HepG2 (cell line): ENCODE measurements around the gene TMX2. TPM values are rescaled to one million over a fixed set of nuclear protein-coding genes. Genes with fewer than 3 reads are reported as not detected.

Source experiments
- HNRNPL ChIP-seq: fragments of 200-400 bp; formaldehyde crosslinking; IDR thresholded peaks from 2 replicates; pipeline ENCODE4 v1.6.1; 2017; ENCODE audit warnings: mild to moderate bottlenecking, low read depth, low read length
- MEIS1 ChIP-seq: sonication (generic); formaldehyde crosslinking; IDR thresholded peaks from 2 replicates; pipeline ENCODE4 v1.9.0; 2021; ENCODE audit warnings: mild to moderate bottlenecking, missing genetic modification reagents, moderate library complexity, borderline replicate concordance
- NFE2L1 ChIP-seq: sonication (generic); formaldehyde crosslinking; IDR thresholded peaks from 2 replicates; pipeline ENCODE4 v1.4.0; 2020; ENCODE audit warnings: missing genetic modification reagents, mild to moderate bottlenecking, borderline replicate concordance
- TMF1 ChIP-seq: sonication (generic); formaldehyde crosslinking; IDR thresholded peaks from 2 replicates; pipeline ENCODE4 v1.8.1; 2022; ENCODE audit warnings: low read depth, missing genetic modification reagents
- ZNF850 ChIP-seq: sonication (generic); formaldehyde crosslinking; conservative IDR thresholded peaks from 2 replicates; pipeline ENCODE4 v1.9.0; 2021; ENCODE audit warnings: mild to moderate bottlenecking, missing genetic modification reagents
- polyA plus RNA-seq, 8 experiments: library from polyadenylated mRNA; depleted of rRNA in 3 of 8; stranded (reverse) in 7 of 8; unstranded in 1 of 8; fragments of >200 nt; fragmentation: Illumina TruSeq in 4 of 8; extraction: Trizol in 4 of 8; gene quantifications; 2 replicates each; pipeline versions ENCODE4 v1.2.1 to v1.2.3, GENCODE V29; 2011 to 2016; ENCODE audit warnings: low read depth in 4 of 8, missing spikeins in 1 of 8, mixed read lengths in 1 of 8; ENCODE audit not compliant: insufficient read depth in 1 of 8
- total RNA-seq, 5 experiments: library from RNA; depleted of rRNA; stranded (reverse); fragments of >200 nt; fragmentation: Illumina TruSeq; extraction: Trizol; gene quantifications; 2 replicates each; pipeline ENCODE4 v1.2.3, GENCODE V29; 2016; ENCODE audit warnings: low read depth in 1 of 5
- TF ChIP-seq, protein P1 (sequence below), 2 experiments: sonication (generic) in 1 of 2; formaldehyde crosslinking in 1 of 2; IDR thresholded peaks; 2 replicates each; pipeline versions ENCODE4 v1.6.1 to v1.9.0; 2014 to 2022; ENCODE audit warnings: antibody characterized with exemption in 1 of 2, borderline replicate concordance in 1 of 2, inconsistent platforms in 1 of 2, low read depth in 1 of 2, missing genetic modification reagents in 1 of 2
- TF ChIP-seq, protein P2 (sequence below): IDR thresholded peaks from 2 replicates; pipeline ENCODE4 v1.6.1; 2016
- TF ChIP-seq, protein P3 (sequence below): sonication (generic); formaldehyde crosslinking; IDR thresholded peaks from 2 replicates; pipeline ENCODE4 v1.4.0; 2020; ENCODE audit warnings: mild to moderate bottlenecking, missing genetic modification reagents, borderline replicate concordance

TMX2 gene
- total and polyA plus RNA-seq, 2 of the 13 experiments (the other 11 are each of a cell fraction or from before 2014, with no cell fraction given): 84.5 to 129 TPM

DNA sequence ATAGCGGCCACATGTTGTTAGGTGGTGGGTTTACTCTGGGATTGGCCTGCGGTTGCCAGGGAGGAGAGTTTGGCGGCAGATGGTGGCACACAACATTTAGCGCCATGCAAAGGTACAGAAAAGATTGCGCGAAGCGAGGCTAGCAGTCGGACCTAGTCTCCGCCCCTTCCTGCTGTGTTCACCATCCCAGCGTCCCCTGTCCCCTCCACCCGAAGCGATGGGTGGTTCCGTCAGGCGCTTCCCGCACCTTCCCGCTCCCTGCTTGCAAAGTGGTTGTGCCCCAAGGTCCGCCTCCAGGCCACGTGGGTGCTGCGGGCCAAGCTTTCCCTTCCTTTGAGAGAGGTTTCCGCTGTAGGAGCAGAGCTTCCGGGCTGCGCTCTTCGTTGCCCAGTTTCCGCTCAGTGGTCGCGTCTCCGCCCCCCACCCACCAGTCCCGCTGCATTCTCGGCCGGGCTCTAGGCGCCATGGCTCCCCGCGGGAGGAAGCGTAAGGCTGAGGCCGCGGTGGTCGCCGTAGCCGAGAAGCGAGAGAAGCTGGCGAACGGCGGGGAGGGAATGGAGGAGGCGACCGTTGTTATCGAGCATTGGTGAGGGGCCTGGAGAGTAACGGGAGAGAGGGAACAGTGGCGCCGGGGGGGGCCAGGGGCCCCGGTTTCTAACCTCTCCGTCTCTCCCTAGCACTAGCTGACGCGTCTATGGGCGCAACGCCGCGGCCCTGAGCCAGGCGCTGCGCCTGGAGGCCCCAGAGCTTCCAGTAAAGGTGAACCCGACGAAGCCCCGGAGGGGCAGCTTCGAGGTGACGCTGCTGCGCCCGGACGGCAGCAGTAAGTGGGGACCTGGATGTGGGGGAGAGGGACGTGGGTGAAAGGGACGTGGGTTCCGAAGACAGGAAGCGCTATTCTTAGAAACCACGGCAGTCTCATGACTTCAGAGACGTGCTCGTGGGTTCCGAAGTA lies 29.0 kb downstream of the TMX2 start, which contains the start of gene SELENOH (continued):
- TF ChIP-seq, protein P1, sequence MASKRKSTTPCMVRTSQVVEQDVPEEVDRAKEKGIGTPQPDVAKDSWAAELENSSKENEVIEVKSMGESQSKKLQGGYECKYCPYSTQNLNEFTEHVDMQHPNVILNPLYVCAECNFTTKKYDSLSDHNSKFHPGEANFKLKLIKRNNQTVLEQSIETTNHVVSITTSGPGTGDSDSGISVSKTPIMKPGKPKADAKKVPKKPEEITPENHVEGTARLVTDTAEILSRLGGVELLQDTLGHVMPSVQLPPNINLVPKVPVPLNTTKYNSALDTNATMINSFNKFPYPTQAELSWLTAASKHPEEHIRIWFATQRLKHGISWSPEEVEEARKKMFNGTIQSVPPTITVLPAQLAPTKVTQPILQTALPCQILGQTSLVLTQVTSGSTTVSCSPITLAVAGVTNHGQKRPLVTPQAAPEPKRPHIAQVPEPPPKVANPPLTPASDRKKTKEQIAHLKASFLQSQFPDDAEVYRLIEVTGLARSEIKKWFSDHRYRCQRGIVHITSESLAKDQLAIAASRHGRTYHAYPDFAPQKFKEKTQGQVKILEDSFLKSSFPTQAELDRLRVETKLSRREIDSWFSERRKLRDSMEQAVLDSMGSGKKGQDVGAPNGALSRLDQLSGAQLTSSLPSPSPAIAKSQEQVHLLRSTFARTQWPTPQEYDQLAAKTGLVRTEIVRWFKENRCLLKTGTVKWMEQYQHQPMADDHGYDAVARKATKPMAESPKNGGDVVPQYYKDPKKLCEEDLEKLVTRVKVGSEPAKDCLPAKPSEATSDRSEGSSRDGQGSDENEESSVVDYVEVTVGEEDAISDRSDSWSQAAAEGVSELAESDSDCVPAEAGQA (IDR thresholded peaks at IDR 0.05; ENCODE audit: low read depth): no peak
- TF ChIP-seq, protein P1 (CRISPR knock-in tag; IDR thresholded peaks at IDR 0.05; ENCODE audit: borderline replicate concordance): no peak
- no peak for TF ChIP-seq ZNF850 (CRISPR knock-in tag)
- no peak for TF ChIP-seq NFE2L1
- TF ChIP-seq MEIS1 (CRISPR knock-in tag): no peak
- TF ChIP-seq, protein P2, sequence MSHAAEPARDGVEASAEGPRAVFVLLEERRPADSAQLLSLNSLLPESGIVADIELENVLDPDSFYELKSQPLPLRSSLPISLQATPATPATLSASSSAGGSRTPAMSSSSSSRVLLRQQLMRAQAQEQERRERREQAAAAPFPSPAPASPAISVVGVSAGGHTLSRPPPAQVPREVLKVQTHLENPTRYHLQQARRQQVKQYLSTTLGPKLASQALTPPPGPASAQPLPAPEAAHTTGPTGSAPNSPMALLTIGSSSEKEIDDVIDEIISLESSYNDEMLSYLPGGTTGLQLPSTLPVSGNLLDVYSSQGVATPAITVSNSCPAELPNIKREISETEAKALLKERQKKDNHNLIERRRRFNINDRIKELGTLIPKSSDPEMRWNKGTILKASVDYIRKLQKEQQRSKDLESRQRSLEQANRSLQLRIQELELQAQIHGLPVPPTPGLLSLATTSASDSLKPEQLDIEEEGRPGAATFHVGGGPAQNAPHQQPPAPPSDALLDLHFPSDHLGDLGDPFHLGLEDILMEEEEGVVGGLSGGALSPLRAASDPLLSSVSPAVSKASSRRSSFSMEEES (CRISPR knock-in tag): no peak; the same call in 1 of the 2 replicates
- 0 out of 2 replicates have a peak, but pooled peaks have one; percentile 52 for TF ChIP-seq HNRNPL
- TF ChIP-seq, protein P3, sequence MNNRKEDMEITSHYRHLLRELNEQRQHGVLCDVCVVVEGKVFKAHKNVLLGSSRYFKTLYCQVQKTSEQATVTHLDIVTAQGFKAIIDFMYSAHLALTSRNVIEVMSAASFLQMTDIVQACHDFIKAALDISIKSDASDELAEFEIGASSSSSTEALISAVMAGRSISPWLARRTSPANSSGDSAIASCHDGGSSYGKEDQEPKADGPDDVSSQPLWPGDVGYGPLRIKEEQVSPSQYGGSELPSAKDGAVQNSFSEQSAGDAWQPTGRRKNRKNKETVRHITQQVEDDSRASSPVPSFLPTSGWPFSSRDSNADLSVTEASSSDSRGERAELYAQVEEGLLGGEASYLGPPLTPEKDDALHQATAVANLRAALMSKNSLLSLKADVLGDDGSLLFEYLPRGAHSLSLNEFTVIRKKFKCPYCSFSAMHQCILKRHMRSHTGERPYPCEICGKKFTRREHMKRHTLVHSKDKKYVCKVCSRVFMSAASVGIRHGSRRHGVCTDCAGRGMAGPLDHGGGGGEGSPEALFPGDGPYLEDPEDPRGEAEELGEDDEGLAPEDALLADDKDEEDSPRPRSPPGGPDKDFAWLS (CRISPR knock-in tag): no peak
- TF ChIP-seq TMF1 (CRISPR knock-in tag): no peak
